K562 (cell line): ENCODE data around the gene ZIC2.
"Not testable (repeated sequence)": the region's sequence is repeated elsewhere in the genome, so short reads cannot be mapped to it uniquely, and the experiment has no call there.

ENCODE experiments used
- RBBP5 ChIP-seq: fragments of 200-600 bp; sonication (generic); IDR thresholded peaks from 2 replicates; pipeline ENCODE4 v1.6.1; 2012; ENCODE audit warnings: borderline replicate concordance, mild to moderate bottlenecking, low read length, control low read depth, inconsistent platforms; ENCODE audit not compliant: insufficient read depth, poor library complexity, severe bottlenecking
- ZEB2 ChIP-seq: fragments of 450-650 bp; IDR thresholded peaks from 2 replicates; pipeline ENCODE4 v1.6.1; 2016
- ZNF121 ChIP-seq: sonication (generic); formaldehyde crosslinking; conservative IDR thresholded peaks from 2 replicates; pipeline ENCODE4 v1.8.0; 2022; ENCODE audit warnings: missing genetic modification reagents
- TF ChIP-seq, protein P1 (sequence below): sonication (generic); formaldehyde crosslinking; IDR thresholded peaks from 2 replicates; pipeline ENCODE4 v1.8.1; 2022; ENCODE audit warnings: missing genetic modification reagents

DNA sequence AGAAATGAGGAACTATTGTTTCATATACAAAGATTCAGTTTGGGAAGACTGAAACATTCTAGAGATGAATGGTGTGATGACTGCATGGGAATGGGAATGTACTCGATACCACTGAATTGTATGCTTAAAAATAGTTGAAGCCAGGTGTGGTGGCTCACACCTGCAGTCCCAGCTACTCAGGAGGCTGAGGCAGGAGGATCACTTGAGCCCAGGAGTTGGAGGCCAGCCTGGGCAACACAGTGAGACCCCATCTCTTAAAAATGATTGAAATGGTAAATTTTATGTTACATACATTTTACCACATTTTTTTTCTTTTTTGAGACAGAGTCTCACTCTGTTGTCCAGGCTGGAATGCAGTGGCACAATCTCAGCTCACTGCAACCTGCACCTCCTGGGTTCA, 29.9 kb upstream of the ZIC2 start:
- TF ChIP-seq, protein P1, sequence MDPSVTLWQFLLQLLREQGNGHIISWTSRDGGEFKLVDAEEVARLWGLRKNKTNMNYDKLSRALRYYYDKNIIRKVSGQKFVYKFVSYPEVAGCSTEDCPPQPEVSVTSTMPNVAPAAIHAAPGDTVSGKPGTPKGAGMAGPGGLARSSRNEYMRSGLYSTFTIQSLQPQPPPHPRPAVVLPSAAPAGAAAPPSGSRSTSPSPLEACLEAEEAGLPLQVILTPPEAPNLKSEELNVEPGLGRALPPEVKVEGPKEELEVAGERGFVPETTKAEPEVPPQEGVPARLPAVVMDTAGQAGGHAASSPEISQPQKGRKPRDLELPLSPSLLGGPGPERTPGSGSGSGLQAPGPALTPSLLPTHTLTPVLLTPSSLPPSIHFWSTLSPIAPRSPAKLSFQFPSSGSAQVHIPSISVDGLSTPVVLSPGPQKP (CRISPR knock-in tag): not testable (repeated sequence)
- TF ChIP-seq ZEB2, RBBP5: not testable (repeated sequence)
- peak; percentile 39; the same call in 1 of the 2 replicates for TF ChIP-seq ZNF121
